Retinal pigment epithelial cell (primary cell): ENCODE data around the gene CCR9.

Experiments
- DNase-seq: peaks from one replicate; pipeline ENCODE4 v3.0.0-alpha.2; 2010; ENCODE audit warnings: low read depth
- H3K4me3 ChIP-seq: 2 replicates; pipeline ENCODE4 v1.5.1; 2011; ENCODE audit warnings: mild to moderate bottlenecking, low read length, control low read depth, moderate library complexity
- TF ChIP-seq, protein P1 (sequence below): conservative IDR thresholded peaks from 2 replicates; pipeline ENCODE4 v1.5.1; 2011; ENCODE audit warnings: low read depth, low read length, control low read depth, inconsistent platforms

Gene CCR9

GRCh38 chr3:45947361-45947760, 61.0 kb downstream of the CCR9 start:
- no peak overlapping the region for H3K4me3 ChIP-seq
- no peak for DNase-seq
- TF ChIP-seq, protein P1, sequence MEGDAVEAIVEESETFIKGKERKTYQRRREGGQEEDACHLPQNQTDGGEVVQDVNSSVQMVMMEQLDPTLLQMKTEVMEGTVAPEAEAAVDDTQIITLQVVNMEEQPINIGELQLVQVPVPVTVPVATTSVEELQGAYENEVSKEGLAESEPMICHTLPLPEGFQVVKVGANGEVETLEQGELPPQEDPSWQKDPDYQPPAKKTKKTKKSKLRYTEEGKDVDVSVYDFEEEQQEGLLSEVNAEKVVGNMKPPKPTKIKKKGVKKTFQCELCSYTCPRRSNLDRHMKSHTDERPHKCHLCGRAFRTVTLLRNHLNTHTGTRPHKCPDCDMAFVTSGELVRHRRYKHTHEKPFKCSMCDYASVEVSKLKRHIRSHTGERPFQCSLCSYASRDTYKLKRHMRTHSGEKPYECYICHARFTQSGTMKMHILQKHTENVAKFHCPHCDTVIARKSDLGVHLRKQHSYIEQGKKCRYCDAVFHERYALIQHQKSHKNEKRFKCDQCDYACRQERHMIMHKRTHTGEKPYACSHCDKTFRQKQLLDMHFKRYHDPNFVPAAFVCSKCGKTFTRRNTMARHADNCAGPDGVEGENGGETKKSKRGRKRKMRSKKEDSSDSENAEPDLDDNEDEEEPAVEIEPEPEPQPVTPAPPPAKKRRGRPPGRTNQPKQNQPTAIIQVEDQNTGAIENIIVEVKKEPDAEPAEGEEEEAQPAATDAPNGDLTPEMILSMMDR: no peak

DNA sequence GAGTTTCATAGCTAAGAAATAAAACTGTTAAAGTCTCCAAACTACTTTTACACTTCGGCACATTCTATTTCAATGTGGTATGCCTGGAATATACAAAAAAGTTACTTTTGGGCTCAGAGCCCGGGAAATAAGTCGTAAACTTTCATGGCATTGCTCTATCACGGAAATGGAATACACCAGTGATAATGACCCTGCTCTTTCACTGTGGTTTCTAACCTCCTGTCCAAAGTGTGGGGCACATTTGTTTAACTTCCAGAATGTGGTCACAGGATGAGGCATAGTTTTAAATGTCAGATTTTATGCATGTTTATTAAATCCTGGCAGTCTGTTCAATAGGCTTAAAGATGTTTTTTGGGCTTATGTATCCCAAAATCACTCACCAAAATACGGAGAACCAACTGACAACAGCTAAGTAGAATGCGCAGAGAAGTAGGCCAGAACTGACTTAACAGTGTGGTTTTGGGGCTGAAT, 62.0 kb downstream of the CCR9 start:
- no peak overlapping the region for H3K4me3 ChIP-seq
- TF ChIP-seq, protein P1: no peak
- no peak for DNase-seq

- TF ChIP-seq, protein P1: no peak
- H3K4me3 ChIP-seq: no peak overlapping the region
- no peak for DNase-seq
These were observed 62.5 kb downstream of the CCR9 start for GRCh38 chr3:45948881-45949280.

- TF ChIP-seq, protein P1: no peak
- DNase-seq: no peak
- H3K4me3 ChIP-seq: no peak overlapping the region
These were observed 63.1 kb downstream of the CCR9 start for GRCh38 chr3:45949432-45949831.

DNA sequence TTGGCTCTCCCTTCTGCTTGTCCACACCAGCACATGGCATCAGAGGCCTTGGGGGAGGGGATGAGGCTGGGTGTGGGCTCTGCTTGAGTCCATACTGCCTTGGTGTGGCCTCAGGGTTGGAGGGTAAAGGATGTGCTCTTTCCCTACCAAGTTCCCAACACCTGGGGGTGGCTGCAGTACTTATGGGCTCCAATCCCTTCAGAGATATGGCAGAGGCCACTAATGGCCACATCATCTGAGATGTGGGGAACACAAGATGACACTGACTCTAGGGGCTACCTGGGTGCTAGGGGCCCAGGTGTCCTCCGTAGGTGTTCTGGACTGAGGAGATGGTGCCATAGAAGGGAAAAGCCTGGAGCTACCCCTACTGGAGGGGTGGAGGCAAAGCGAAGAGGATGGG, 63.8 kb downstream of the CCR9 start:
- DNase-seq: no peak
- TF ChIP-seq, protein P1: no peak
- H3K4me3 ChIP-seq: no peak overlapping the region

- TF ChIP-seq, protein P1: no peak
- no peak overlapping the region for H3K4me3 ChIP-seq
- DNase-seq: no peak
These were observed 64.6 kb downstream of the CCR9 start for GRCh38 chr3:45950686-45951600.

- TF ChIP-seq, protein P1: no peak
- H3K4me3 ChIP-seq: no peak overlapping the region
- DNase-seq: no peak
These were observed 65.6 kb downstream of the CCR9 start for GRCh38 chr3:45951946-45952345.
